Vagina (tissue), 2 donors: Measurements from ENCODE around the gene CEP120.

Source experiments
- CTCF ChIP-seq, 3 experiments: fragments of 450-650 bp in 2 of 3; fragments of 200-600 bp in 1 of 3; sonication (generic) in 1 of 3; IDR thresholded peaks; one replicate each; pipeline ENCODE4 v1.5.1; 2017 to 2019; ENCODE audit warnings: antibody characterized with exemption in 3 of 3, mild to moderate bottlenecking in 2 of 3, moderate library complexity in 2 of 3
- POLR2A ChIP-seq, 2 donors: fragments of 450-650 bp; IDR thresholded peaks; one replicate each; pipeline ENCODE4 v1.6.1; 2017; ENCODE audit warnings: antibody characterized with exemption in 2 of 2, mild to moderate bottlenecking in 2 of 2, moderate library complexity in 2 of 2
- POLR2AphosphoS5 ChIP-seq, 2 donors: sonication (generic); formaldehyde crosslinking; IDR thresholded peaks; one replicate each; pipeline ENCODE4 v1.9.0; 2017; ENCODE audit warnings: antibody characterized with exemption in 2 of 2, mild to moderate bottlenecking in 2 of 2, low read depth in 1 of 2; ENCODE audit not compliant: insufficient read depth in 1 of 2

- TF ChIP-seq CTCF (IDR thresholded peaks at IDR 0.05) (no peak), POLR2A (IDR thresholded peaks at IDR 0.05) (no peak), POLR2AphosphoS5 (IDR thresholded peaks at IDR 0.05; ENCODE audit: insufficient read depth in 1 of 2, low read depth in 1 of 2) (no peak)
Observed at GRCh38 chr5:123436201-123436600, 13.0 kb upstream of the CEP120 start.
